Activated T-cell treated with anti-CD3 and anti-CD28 coated beads, Interleukin-2, amount 50 U/mL, for 1 hour (primary cell): Measurements from ENCODE around the gene RGR.

Experiments used
- DNase-seq: peaks from one replicate; pipeline ENCODE4 v3.0.0-alpha.2; 2020

Gene RGR

DNA sequence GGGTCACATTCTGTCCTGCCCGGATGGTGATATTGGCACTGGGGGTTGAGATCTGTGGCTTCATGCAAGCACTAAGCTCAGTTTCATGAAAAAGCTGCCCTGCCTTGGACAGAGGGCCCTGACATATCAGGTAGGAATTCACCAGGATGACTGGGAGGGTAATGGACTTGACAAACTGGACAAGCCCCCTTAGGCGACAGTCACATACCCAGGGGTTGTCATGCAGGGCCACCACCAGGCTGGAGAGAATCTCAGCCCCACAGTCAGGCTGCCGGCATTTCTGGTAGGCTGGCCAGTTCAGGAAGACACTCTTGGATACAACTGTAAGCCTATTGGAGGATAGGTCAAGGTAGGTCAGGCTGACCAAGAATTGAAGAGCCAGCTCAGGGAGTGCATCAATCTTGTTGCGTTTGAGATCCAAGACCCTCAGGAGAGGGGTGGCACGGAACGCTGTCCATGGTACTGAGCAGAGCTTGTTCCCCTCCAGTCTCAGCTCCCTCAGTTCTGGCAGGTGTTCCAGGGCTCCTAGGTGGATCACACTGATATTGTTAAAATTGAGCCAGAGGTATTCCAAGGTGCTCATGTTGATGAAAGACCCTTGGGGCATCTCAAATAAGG, 20.3 kb upstream of the RGR start:
- DNase-seq: no peak

DNA sequence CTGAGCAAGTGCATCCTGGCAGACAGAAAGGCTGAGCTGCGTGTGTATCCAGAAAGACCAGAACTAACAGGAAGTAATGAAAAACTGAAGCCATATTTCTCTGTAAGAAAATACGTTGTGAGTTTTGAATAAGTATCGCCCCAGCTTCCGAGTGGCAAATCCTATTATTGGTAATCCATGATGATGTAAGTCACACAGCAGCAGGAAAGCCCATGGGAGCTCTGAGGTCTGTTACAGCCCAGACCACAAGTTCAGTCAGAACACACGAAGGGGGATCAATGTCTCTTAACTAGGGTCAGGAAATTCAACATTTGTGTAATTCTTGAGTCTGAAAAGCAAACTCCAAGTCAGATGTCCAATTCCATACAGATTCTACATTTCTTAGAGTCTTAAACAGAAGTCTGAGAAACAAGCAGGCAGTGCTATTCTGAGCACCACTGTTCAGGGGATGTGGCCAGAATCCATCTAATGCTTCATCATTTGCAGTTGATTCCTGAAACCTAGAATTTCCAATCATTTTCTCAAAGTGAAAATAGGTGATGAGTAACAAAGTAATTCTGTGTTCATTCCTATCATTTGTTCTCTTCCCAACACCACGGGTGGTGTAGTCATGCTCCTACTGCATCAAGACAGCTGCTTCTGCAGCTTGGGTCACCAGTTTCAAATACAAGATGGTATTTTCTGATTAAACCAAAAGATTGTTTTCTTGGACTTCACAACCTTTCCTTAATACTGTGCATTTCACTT, 19.3 kb upstream of the RGR start, which contains the start of gene LRIT2:
Gene LRIT2, minus strand, starts transcription at position 118 of the 747 bp plus-strand sequence. Its CDS starts 24 bp downstream, at position 94.
- DNase-seq: no peak

DNA sequence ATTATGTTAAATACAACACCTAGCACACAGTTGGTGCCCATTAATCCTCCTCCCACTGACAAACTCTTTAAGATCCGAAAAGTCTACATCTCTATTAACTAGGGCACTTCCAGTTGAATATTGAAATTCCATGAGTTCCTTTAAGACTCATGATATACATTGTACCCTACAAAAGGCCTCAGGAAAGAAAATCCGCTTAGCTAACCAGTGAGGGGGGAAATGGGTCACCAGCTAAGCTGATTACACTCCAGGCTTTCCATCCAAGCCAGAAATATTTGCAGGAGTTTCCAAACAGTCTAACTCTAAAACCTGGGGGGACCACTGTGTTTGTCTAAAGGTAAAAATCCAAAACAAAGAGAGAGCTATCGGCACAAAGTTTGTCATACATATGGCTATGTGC, 18.2 kb upstream of the RGR start:
- DNase-seq: no peak

DNA sequence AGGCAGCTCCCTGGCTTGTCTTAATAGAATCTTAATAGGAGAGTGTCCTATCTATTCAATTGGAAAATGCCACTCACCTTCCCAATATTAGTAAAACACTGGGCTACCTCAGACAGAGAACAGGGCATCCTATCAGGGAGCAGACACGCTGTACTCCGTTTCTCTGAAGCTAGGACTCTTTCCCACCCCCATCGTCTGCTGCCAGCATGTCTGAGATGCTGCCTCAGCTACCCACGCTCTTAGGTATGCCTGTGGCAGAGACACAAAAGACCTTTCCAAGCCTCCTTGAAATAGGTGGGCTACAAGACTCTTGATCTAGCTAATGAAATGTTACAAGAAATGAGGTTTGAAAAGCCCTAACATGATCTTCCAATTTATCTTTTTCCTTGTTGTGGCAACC, 17.0 kb upstream of the RGR start:
- no peak for DNase-seq

DNA sequence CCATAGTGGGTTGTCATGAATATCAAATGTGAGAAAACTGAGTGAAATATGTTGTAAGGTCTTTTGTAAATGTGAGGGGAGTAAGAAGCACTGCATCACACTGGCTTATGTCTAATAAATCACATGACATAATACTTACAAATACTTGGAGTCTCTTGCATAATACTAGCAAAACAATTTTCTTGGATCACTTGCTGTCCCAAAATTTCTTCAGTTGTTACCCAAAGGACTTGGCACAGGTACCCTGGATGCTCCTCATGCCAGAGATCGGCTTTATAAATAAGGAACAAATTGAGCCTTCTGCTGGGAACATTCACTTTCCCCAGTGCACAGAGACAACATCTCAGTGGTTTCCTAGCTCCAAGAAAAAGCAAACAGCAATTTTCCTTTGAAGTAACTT, 14.5 kb upstream of the RGR start:
- no peak for DNase-seq

DNA sequence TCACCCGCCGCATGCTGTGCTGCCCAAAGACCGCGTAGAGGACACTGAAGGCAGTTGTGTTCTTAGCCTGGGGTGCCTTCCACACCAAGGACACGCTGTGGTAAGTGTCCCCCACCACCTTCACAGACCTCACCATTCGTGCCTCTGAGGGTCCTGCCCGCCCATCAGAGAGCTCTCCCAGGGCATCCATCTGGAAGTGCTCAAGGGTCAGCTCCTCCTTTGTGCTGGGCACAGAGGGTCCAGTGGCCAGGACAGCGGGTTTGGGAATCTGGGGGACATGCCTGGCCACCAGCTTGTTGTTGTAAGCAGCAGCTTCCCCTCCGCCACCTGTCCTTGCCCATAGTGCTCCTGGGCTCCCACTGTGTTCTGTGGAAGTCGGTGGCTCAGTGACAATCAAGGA, 12.5 kb upstream of the RGR start:
- no peak for DNase-seq

DNA sequence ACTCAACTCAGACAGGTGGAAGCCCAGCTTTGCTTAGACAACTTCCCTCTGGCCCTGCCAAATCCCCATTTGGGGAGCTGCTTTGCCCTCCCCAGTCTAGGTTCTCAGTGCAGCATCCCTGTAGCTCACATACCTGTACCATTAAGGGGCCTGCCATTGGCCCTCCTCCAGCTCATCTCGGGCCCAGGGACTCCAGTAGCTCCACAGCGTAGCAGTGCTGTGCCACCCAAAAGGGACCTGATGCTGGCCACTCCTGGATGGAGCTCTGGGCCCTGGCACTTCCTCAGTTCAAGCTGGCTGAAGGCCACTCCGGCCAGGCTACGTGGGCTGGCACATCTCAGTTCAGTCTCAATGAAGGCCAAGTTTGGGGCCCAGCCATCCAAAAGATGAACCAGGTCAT, 10.9 kb upstream of the RGR start:
- DNase-seq: no peak

DNA sequence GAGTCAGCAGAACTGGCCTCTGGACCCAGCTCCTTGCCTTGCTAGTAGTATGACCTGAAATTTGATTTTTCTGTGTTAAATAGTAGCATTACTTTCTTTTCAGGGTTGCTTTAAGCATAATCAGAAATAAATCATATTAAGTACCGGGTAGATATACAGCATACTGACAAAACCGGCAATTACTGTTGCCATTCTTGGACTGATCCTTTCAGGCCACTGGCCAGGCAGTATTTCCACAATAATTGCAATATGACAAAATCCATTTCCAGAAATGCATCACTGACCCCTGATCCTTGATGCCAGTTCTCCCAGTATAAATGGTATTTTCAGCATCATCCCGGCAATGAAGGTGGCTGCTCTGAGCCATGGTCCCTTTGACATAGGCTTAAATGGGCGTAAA, 10.4 kb upstream of the RGR start:
- no peak for DNase-seq

DNA sequence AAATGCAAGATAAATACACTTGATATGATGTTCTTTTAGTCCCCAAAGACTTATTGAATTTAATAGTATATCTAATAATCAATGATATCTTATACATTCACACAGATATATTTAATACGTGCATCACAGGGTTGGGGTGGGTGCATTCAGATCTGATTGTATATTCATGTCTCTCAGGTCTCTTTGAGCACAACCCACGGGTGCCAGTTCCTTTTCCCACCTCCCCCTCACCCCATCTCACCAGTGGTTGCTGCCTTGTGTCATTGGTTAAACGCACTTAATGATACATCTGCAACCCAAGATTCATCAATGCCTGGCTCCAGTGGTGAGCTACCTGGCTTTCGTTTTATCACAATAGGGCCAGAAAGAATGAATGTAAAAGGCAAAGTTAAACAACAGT, 9.8 kb upstream of the RGR start:
- DNase-seq: no peak

DNA sequence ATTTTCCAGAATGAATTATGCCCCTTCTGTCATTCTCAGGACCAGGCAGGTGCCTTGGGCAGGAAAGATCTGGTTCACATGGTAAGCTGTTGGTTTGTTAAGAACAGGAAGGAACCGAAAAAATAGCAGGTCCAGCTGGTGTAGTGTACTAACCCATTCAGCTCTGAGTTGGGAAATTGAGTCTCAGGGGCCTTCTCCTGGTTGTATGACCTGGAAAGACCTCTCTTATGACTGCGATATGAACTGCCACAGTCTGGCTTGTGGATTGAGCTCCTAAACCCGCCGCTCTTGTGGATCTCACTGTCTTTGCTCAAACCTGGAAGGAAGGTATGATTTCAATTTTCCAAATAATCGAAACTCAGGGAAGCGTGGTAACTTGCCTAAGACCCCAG, 8.1 kb upstream of the RGR start:
- no peak for DNase-seq

DNA sequence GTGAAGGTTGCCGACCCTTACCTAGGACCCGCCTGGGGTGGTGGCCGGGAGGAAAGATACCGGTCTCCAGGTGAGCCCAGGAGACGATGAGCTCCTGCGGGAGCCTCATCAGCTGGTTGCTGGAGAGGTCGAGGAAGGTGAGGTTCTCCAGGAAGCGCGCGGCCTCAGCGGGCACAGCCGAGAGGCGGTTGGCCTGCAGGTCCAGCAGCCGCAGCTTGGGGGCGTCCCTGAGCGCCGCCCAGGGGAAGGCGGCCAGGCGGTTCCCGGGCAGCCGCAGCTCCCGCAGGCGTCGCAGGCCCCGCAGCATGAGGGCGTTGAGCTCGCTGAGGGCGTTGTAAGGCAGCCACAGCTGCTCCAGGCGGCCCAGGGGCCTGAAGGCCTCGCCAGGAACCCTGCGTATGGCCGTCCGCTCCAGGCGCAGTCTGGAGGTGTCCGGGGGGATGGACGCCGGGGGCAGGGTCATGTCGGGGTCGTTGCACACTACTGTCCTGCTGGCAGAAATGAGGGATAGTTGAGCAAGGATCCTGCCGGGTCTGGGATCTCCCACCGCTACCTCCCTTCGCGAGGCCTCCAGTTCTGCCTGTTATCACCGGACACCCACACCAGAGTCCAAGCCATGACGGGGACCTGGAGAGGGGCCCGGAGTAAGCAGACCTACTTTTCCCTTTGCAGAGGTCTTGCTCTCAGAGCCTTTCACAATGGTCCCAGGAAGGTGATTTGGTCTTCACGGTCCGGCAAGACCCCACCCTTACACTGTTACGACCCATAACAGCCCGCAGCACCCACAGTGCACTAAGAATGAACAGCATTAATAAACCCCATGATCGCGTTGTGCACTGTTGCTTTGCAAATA, 7.4 kb upstream of the RGR start:
- no peak for DNase-seq

DNA sequence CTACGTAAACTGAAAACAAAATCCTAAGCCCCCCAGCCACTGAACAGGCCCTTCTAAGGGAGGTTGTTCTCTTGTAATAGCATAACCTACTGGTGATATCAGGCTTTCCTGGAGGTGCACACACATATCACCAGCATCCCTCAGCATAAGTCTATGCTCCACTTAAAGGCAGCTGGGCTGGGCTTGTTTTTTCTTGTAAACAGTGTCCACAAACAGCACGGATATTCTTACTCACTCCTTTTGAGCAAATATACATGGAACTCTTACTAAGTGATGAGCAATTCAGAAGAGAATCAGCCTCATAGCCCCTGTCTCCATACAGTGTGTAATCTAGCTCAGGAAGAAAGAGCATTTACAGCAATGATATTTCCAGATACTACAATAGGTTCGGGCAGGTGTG, 5.9 kb upstream of the RGR start:
- DNase-seq: no peak

DNA sequence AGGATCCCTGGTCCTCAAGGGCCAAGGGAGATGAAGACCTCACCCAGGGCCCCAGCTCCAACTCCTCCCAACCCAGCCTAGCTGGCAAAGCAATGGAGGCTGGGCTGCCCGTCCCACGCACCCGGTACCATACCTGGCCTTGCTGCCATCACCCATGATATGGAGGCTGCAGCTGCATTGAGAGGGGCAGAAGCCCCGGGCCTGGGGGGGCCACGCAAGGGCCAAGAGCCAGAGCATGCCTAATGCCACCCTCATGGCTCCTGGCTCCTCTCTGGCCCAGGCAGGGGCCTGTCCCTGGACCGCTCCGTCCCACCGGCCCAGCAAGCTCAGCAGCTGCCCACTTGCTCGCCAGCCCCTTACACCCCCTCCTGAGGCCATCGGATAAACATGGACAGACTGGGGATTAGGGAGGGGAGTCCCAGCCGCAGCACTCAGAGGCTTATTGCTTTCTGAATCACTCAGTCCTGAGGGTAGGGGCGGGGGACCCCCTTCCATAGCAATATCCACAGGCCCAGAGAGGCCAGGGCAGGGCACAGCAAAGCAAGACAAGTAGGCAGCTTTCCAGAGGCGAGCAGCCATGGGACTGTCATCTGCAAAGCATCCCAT, 3.6 kb upstream of the RGR start, which contains the start of gene LRIT1:
Gene LRIT1, minus strand, starts transcription at position 362 of the 606 bp plus-strand sequence. Its CDS starts 107 bp downstream, at position 255.
- no peak for DNase-seq

DNA sequence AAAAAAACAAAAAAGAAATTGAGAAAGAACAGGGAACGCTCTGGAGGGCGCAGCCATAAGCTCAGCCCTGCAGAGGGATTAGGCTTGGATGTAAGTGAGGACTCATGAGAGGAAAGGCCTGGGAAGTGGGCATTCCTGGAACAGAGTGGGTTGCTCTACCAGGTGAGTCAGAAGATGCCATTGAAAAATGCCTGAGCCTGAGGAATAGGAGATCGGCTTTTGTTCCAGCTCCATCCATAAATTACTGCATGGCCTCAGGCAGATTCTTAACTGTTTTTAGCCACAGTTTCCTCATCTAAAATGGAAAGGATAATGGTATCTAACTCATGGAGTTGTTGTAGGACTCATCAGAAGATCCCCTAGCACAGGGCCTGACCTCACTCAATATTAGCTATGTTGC, 1.1 kb upstream of the RGR start:
- DNase-seq: no peak

DNA sequence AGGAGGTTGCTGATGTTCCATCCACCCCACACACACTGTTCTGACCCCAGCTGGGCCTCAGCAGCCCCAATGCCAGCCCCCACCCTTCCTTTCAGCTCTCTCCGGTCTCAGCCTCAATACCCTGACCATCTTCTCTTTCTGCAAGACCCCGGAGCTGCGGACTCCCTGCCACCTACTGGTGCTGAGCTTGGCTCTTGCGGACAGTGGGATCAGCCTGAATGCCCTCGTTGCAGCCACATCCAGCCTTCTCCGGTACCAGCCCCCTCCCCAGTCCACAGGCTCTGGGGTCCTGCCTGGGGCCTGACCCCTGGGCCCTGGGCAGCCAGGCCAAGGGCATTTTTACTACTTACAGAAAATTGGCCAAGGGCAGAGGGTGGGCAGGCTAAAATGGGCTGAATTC, 2.6 kb downstream of the RGR start:
- no peak for DNase-seq

DNA sequence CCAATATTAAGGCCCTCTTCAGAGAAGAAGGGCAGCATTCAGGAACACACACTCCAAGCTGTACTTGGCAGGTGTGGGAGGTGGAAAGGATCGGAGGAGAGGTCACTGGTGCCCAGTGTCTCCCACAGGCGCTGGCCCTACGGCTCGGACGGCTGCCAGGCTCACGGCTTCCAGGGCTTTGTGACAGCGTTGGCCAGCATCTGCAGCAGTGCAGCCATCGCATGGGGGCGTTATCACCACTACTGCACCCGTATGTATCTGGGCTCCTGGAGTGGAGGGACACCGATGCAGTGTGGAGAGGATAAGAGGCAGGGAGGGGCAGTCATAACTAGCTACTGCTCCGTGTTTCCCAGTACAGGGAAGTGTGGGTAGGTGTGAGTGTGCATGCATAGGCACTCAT, 3.9 kb downstream of the RGR start:
- no peak for DNase-seq

DNA sequence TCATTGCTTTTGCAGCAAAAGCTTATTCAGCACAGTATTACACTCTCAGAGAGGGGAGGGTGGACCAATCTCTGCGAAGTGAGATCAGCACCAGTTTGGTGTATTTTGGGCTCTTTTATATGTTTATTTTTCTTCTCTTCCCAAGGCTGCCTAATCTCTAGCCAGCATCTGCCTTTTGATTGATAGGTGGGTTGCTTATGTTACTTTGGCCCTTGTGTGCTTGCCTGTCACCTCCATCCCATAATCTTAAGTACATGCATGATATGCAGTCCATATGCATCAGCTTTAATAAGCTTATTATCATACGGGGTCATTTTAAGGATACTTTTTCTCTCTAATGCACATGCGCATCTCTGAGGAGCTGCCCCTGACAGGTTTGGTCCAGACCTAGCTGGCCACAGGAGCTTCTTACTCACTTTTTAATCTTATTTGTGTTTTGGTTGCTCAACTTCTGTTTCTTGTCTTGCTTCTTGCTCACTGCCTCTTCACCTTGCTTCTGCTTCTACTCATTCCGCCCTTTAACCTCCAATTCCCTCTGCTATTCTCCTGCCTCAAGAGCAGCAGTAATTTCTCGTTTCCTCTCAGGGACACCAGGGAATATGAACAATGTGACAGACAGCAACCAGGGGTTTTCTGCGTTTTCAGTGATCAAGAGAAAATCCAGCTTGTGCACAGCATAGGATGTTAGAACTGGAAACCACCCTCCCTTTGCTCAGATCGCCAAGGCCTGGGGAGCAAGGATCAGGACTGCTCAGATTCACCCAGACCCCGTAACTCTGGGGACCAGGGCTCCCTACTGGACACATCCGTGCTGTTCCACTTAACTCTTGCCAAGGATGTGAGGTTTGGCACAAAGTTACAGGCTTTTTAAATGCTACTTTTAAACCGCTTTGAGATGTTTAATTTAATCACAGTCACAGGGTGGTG, 10.0 kb downstream of the RGR start:
- DNase-seq: no peak

DNA sequence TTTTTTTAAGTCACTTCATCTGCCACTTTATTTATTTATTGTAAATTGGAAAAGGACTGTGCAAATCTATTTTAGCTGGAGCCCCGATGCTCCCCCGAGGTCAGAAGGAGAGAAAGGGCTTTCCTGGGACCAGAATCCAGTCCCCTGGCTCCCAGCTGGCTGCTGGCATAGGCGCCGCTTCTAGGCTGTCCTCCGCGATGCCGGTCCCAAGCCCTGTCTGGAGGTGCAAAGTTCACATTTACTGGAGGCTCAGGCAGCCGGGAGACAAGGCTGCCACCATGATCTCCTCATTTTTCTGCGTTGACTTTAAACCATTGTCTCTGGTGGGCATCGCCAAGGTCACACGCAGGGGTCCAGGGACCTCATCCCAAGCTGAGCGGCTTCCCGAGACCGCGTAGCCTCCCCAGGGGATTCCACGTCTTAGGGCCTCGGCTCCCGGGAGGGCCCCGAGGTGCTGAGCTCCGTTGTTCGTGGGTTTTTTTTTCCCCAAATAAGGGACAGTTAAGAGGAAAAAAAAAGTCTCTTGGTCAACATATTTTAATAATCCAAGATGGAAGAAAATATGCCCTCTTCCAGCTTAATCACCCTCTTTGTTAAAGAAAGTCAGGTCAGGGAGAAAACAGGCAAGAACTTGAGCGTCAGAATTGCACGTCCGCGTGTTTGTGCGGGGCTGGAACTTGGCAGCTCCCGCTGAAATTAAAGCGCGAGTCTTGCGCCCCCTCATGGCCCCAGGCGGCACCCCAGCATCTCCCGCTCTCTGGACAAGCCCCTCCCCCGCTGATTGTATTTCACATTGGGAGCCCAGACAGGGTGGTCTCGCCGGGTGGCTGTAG, 11.9 kb downstream of the RGR start:
- DNase-seq: peak; percentile 49

DNA sequence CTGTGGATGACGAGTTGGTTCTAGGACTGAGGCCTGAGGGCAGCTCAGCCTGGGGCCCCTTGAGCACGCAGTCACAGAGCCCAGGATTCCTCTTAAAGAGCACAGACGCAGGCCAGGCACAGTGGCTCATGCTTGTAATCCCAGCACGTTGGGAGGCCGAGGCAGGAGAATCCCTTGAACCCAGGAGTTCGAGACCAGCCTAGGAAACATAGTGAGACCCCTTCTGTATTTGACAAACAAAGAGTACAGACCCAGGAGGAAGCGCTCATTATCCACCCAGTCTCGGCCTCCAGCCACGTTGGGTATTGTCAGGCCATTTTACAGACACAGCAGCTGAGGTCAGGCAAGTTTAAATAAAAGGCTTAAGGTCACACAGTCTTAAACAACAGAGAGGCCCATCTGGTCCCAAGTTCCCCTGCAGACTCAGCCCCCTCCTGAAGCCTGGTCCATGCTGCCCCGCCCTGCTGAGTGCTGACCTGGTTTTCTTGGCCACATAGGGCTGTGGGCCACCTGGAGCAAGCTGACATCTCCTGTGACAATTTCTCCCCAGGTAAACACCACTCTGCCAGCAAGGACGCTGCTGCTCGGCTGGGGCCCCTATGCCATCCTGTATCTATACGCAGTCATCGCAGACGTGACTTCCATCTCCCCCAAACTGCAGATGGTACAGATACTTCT, 12.6 kb downstream of the RGR start:
- no peak for DNase-seq

DNA sequence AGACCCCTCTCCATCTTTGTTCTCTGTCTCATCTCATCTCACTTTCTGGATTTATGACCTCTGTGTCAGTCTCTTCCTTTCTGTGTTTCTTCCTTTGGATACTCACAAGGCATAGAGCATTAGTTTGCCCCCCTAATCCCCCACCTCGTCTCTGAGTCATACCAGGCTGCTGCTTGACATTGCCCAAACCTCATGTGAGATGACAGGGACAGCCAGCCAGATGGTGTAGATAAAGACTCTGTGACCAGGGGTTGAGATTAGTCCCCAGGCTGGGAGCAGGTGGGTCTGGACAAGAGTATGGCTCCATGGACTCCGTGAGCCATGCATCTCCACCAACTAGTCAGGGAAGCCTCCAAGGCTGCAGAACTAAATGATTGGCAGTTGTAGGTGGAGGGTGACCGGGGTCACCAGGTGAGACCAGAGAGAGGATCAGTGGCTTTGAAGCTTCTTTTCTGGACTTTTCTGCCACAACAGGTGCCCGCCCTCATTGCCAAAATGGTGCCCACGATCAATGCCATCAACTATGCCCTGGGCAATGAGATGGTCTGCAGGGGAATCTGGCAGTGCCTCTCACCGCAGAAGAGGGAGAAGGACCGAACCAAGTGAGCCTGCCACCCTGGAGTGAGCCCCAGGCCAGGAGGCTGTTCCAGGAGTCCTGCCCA, 13.3 kb downstream of the RGR start:
- no peak for DNase-seq
